ACHN (cell line): ENCODE results near the gene GCNA.
"Not testable (repeated sequence)": the region's sequence is repeated elsewhere in the genome, so short reads cannot be mapped to it uniquely, and the experiment has no call there.

ENCODE experiments used
- DNase-seq: peaks from one replicate; pipeline ENCODE4 v3.0.0-alpha.2; 2015
- in situ Hi-C: cut with HindIII; loops from 2 replicates; pipeline ENCODE4 v1.10.0; 2017; ENCODE audit warnings: low sequenced_read_pairs, low pct_ligation_motif_present, low pct_unique_long_range_greater_than_20kb

GCNA gene

DNA sequence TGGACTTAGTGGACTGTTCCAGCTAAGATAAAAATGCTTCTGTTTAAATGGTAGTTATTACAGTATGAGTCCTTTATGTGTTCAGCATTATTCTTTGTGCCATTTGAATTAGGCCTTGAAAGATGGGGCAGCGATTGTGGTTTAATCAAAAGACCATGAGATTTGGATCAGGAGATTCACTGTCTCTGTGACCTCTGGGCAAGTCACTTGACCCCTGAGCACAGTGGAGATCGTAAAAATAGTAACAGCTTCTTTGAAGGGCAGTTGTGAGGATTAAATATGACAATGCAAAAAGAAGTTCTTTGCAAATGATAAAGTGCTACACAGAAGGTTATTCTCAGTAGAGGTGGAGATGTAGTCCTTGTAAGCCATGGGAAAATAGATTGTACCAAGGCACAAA, 29.3 kb downstream of the GCNA start:
- in situ Hi-C loops: no loop called here

DNA sequence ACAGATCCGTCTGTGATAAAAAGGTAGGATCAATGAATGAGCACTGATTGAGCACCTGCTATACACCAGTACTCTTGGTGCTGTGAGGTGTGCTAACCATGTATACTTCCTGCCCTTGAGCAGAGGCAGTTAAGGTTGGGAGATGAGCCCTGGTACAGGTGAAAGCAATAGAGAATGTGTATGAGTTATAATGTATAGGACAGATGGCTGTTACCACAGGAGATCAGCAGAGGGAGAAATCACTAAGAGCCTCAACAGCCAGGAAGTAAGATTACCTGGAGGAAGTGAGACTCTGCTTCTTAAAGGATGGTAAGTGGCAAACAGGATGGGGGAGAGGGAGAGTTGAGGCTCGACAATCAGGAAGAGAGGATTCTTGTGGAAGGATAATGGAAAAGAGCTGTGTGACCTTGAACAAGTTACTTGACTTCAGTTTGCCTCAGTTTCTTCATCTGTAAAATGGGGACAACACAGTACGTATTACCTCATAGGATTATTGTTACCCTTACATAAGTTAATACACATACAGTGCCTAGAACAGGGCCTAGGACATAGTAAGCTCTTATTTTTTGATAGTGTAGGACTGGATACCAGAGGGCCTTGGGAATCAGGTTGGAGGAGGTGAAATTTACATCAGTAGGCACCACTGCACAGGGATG, 31.0 kb downstream of the GCNA start:
- in situ Hi-C loops: no loop called here
- no peak for DNase-seq

More for the DNA sequence above, 29.3 kb downstream of the GCNA start:
- DNase-seq: no peak

DNA sequence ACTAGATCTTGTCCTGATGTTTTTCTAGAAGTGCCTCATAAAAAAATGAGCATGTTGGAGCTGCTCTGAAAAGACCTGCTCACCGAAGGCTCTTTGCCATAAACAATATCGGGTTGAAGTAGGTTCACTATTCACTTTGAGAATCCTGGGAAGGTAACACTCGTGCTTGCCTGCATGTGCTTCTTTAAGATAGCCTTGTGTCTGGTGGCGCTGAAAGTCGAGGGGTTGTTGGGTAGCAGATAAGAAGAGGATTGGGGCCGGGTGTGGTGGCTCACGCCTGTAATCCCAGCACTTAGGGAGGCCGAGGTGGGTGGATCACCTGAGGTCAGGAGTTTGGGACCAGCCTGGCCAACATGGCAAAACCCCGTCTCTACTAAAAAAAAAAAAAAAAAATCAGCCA, 33.5 kb downstream of the GCNA start:
- DNase-seq, in situ Hi-C loops: not testable (repeated sequence)

DNA sequence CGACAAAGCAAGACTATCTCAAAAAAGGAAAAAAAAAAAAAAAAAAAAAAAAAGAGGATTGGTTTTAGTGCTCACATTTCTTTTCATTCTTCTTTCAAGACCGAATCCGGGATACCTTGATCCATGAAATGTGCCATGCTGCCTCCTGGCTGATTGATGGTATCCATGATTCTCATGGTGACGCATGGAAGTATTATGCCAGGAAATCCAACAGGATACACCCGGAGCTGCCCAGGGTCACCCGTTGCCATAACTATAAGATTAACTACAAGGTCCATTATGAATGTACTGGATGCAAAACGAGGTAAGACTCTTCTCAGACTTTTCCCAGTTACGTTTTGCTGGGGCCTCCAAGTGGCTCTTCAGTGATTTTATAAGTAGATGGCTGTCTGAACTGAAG, 34.0 kb downstream of the GCNA start:
- DNase-seq: no peak
- in situ Hi-C loops: no loop called here

DNA sequence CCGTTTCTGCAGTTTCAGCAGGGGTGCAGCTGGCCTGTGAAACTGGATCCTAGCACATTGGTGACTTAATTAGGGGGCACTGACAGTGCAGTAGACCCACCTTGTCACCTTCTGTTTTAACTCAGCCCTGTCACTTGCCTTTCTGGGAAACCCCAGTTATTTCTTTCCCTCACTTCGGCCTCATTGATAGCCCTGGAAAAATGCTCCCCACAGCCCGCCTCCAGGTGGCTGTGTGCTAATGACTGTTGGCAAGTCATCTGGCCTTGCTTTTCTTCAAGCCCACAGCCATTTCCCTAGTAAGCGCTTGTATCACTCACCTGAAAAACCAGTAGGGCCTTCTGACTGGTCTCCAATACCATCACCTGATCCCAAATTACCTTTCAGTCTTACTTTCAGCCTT, 36.8 kb downstream of the GCNA start:
- in situ Hi-C loops: no loop called here

DNA sequence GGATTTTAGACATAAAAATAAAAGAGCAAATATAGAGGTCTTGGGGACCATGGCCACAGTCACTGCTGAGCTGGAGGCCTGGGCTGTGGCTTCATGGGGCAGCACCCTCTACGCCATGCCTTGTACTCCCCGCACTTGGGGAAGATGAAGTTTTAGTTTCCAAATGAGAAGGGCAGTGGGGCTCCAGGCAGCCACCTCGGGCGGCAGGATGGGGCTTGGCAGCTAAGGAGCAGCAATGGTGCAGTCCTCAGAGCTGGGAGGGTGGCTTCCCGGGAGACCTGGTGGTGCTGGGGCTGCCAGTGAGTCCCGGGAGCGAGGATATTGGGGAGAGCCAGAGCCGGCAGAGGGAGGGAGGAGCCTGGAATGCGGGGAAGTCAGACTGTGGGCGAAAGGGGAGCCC, 37.7 kb downstream of the GCNA start:
- in situ Hi-C loops: no loop called here
- no peak for DNase-seq

More for the DNA sequence above, 36.8 kb downstream of the GCNA start:
- DNase-seq: no peak

DNA sequence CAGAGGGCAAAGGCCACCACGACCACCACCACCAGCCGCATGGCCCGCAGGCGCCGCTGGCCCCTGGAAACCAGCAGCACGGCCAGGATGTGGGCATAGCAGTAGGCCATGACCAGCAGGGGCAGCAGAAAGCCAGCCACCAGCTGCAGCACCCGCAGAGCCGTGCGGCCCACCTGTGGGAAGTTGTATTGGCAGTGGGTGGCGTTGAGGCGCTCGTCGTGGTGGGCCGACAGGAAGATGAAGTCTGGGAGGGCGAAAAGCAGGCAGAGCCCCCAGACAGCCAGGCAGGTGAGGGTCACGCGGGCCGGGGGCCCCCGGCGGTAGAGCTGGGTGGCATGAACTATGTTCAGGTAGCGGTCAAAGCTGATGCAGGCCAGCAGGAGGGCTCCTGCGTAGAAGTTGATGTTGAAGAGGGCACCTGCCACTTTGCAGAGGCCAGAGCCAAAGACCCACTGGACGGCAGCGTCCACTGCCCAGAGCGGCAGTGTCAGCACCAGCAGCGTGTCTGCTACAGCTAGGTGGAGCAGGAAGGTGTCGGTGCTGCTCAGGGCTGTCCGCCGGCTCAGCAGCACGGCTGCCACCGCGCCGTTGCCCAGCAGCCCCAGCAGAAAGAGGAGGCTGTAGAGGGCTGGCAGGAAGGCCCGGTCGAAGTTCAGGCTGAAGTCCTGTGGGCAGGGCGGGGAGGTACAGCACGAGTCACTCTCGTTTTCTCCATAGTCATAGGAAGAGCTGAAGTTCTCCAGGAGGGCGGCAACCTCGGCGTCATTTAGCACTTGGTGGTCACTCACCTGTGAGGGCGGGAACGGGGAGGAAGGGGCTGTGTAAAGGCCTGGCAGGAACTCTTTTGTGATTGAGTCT, 38.7 kb downstream of the GCNA start:
- DNase-seq: no peak
- in situ Hi-C loops: no loop called here

DNA sequence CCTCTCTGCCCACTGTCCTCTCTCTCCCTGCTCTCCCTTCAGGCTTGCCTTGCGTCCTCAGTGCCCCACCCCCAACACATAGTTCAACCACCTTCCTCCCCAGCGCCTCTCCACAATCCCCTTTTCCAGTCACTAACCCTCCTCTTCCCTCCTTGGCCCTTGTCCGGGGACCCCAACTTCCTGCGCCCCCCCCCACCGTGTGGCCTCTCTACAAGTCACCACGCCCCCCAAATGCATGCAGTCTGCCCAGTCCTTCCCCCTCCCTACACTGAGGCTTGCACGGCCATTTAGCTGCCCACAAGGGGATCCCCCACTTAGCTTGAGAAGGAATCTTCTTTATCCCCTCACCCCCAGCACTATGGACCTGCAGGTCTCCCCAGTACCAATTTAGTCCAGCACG, 39.5 kb downstream of the GCNA start:
- in situ Hi-C loops: no loop called here
- no peak for DNase-seq

DNA sequence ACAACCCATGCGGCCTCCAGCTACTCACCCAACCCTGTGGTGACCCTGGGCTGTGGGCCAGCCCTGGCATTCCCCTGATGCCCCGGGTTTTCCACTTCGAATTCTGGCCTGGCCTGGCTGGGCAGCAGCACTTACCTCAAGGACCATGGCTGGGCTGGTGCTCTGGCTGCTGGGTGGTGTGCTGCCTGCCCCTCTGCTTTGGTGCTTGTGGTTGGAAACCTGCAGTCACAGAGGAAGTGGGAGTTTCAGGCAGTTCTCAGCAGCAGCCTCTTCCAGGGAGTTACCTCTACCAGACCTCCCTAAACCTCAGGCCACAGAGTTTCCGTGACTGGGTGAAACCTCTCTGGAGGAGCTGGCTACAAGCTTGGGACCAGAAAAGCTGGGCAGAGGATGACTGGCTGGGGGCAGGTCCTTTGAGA, 40.1 kb downstream of the GCNA start, which contains the start of gene CXCR3:
Gene CXCR3 (minus strand): TSS at position 209 of the 419 bp plus-strand sequence. CDS start 62 bp downstream, at position 147.
- DNase-seq: no peak
- in situ Hi-C loops: no loop called here

DNA sequence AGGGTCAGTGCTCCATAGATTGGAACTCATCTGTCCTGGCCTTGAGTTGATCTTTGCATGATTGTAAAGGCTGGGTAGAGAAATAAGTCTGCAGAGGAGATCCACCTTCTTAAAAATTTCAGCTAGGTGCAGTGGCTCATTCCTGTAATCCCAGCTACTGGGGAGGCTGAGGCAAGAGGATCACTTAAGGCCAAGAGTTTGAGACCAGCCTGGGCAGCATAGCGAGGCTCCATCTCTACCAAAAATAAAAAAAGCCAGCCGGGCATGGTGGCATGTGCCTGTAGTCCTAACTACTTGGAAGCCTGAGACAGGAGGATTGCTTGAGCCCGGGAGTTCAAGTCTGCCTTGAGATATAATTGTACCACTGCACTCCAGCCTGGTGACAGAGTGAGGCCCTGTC, 40.5 kb downstream of the GCNA start:
- DNase-seq: no peak

DNA sequence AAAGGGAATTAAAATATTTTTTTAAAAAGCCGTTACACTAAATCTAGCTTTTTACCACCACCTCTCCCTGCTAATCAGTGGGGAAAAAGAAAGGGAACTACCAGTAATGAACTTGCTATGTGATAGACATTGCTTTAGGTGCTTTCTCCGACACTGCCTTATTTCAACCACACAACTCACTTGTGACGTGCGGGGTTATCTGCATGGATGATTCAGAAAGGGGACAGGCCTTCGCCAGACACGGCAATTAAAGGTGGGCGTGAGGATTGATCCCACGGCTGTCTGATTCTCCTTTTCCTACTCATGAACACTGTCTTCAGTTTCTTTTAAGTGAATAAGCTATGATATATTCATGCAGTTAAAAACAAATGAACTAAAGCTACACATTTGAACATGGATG, 41.0 kb downstream of the GCNA start:
- in situ Hi-C loops: no loop called here
- no peak for DNase-seq

More for the DNA sequence above, 40.5 kb downstream of the GCNA start:
- in situ Hi-C loops: no loop called here

DNA sequence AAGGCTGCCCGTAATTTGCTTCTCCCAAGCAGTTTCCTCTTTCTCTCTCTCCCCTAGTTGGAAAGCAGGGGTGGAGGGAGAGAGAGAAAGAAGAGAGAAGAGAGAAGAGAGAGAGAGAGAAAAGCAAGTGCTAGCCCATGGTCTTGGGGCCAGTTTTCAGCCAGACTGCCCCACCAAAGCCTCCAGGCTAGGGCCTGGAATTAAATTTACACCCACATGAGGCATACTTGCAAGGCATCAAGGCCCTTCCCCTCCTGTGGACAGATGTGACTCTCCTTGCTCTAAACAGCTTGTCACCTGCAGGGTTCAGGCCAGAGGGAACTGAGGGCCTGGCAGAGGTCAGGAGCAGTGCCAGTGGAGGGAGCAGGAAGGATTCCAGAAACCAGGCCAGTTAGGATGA, 41.7 kb downstream of the GCNA start:
- DNase-seq: no peak
- in situ Hi-C loops: no loop called here

DNA sequence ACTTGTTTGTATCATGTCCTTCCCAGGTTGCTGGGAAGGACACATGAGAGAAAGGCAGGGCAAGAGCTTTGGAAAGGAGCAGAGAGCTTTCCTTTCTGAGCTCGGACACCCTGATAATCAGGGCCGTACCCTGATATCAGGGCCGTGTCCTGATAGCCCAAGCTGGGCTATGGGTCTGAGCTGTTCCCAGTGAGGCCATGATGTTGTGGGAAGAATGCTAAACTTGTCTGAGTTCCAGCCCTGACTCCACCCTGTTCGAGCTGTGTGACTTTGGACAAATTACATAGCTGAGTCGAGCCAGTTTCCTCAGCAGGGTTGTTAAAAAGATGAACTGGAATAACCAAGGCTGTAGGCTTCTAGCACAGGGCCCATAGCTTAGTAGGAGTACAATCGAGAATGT, 43.4 kb downstream of the GCNA start:
- in situ Hi-C loops: no loop called here
- DNase-seq: no peak

DNA sequence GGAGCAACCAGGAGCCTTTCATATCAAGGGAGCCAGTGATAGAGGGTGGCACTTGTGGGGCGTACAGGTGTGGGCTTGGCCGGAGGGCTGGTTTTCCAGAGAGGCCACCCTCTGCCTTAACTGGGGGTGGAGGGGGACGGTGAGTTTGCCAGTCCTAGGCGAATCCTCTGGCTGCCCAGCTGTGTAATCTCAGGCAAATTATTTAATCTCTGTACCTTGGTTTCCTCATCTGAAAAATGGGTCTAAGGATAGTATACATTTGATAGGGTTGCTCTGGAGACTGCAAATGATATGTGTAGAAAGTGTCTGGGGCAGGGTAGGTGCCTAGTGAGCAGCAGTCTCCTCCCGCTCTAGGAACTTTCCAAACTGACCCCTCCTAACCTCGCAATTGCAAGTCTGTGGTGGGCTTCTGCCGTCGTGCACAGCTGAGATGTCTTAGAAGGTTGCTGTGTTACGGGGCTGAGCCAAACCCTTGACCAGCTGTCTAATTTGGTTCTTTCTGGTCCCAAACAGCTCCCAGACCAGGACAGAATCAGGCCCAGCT, 43.9 kb downstream of the GCNA start:
- in situ Hi-C loops: no loop called here
- DNase-seq: no peak

DNA sequence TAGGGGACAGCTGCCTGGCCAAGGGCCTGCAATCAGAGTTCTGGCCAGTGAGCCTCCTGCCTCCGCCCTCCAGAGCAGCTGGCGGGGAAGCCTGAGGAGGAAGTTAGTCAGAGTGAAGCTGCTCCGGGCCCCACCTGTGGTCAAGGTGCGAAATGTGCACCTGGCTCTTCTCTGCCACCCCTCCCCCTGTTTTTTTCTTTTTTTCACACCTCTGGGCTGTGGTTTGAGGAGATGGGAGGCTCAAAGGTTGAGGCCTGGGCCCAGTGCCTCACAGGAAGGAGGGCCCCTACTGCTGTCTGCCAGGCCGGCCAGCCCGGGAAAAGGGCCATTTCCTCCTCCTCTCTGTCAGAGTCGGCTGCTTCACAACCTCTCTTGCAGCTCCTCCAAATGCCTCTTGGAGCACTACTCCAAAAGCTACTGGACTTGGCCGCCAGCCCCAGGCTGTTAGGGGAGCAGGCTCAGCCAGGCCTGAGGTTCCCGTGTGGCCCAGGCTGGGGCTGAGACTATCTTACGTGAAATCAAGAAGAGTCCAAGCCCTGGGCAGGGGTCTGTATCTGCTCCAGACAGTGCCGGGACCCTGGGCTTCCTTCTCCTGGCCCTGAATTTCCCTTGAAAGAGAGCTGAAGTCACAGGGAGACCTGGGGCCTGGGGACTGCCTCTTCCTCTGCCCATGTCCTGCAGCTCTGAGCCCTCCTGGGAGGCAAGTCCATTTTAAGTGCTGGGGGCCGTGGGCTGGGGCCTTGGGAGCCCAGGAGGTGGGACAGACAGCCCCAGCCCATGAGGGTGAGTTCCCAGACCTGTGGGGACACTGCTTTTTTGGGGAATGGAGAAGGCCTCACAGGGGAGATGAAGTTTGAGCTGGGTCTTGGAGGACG, 44.6 kb downstream of the GCNA start:
- peak; percentile 62 for DNase-seq
- in situ Hi-C loops: no loop called here

DNA sequence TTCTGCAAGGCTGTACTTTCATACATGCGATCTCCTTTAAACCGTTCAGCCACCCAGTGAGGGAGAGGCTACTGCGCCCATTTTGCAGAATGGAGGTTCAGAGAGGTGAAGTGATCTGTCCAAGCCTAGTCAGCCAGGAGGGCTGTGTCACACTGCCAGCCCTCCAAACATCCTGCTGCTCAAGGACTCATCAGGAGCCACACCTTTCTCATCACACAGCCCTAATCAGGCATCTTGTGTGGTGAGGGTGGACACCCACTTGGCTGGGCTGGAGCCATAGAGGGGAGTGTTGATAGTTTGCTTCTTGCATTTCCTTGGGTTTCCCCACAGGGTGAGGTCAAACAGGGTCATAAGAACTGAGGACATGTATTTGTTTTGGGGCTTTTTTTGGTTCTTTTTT, 45.5 kb downstream of the GCNA start:
- no peak for DNase-seq
- in situ Hi-C loops: no loop called here

DNA sequence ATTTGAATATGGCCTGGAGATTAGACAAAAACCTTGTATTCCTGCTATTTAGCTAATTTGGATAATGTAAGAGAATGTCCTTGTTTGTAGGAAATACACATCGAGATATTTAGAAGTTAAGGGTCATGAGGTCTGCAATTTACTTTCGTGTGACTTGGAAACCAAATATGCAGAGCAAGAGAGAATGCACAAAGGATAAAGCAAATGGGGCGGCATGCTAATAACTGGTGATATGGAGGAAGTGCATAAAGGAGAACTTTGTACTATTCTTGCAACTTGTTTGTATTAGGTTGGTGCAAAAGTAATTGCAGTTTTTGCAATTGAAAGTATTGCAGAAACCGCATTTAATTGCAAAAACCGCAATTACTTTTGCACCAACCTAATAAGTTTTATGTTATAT, 47.2 kb downstream of the GCNA start:
- in situ Hi-C loops: no loop called here
- DNase-seq: no peak

DNA sequence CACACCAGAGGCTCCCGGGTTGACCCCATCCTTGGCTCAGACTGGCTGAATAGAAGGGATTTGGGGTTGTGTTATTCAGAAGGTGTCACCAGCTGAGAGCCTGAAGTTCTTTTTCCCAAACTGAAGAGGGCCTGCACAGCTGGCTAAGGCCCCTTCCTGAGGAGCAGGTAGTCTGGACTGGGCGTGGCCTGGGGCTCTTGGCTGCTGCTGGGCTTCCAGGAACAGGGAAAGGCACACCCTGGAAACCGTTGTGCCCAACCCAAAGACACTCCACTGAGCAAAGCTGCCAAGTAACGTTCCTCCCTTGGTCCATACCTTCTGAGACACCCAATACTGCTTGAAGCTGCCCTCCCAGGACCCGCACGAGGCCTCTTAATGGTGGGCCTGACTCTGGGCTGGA, 48.3 kb downstream of the GCNA start:
- in situ Hi-C loops: no loop called here
- DNase-seq: no peak
